ENCODE results near the gene LSM12.

The LSM12 gene

GRCh38 chr17:43987131-43988021, 79.1 kb downstream of the LSM12 start:
- no peak for DNase-seq (ENCODE audit: low read depth in 2 of 2)

- DNase-seq (ENCODE audit: low read depth in 2 of 2): no peak
Observed at GRCh38 chr17:43986225-43986981, 80.1 kb downstream of the LSM12 start.

- DNase-seq (ENCODE audit: low read depth in 2 of 2): no peak
Observed at GRCh38 chr17:43984521-43984920, 82.0 kb downstream of the LSM12 start.
